ENCODE data around the gene MTF1. TPM values are rescaled to one million over a fixed set of nuclear protein-coding genes. Genes with fewer than 3 reads are reported as not detected.

The MTF1 gene
- total RNA-seq, 1 experiment from 2014 or later: 21.2 TPM

DNA sequence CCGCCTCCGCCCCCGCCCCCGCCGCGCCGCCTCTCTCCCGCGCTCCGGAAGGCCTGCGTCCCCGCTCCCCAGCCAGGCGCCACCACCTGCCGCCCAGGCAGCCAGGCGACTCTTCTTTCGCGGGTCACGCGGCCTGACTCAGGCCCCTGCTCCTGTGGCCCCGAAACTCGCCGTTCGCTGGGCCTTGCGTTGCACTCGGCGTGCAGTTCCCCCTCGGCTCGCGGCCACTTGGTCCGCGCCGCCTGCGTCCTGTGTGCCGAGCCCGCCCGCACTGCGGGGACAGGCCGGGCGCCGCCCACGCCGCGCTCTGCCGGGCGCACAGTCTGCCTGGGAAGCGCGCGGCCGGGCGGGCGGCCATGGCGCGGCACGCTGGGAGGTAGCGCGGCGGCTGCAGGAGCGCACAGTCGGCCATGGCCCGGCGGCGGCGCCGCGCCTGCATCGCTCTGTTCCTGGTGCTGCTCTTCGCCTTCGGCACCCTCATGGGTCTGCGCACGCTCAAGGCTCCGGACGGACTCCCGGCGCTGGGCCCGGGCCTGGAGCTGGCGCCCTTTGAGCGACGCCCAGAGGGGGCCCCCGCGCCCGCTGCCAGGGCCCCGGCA, 65.5 kb downstream of the MTF1 start, which contains the start of gene MANEAL:
TSS of gene MANEAL (plus strand) at position 75 of the 599 bp plus-strand sequence. CDS start at position 411, 336 bp downstream.
- H3K27ac ChIP-seq (ENCODE audit: low read depth, low read length): peak within 1 kb of the TSS; percentile 84

More for the DNA sequence above, 65.5 kb downstream of the MTF1 start, which contains the start of gene MANEAL:
- peak; percentile 94 for TF ChIP-seq ZFX (IDR thresholded peaks at IDR 0.05)
- TF ChIP-seq SRF (IDR thresholded peaks at IDR 0.05; ENCODE audit: low read depth): no peak
- no peak for TF ChIP-seq RAD21 (IDR thresholded peaks at IDR 0.05; ENCODE audit: low read depth)
- TF ChIP-seq POLR2A (IDR thresholded peaks at IDR 0.05; ENCODE audit: borderline replicate concordance, extremely low read depth, insufficient read depth, insufficient read length): no peak
- TF ChIP-seq EGR1 (IDR thresholded peaks at IDR 0.05; ENCODE audit: low read depth): peak; percentile 75
- TF ChIP-seq, protein P1, sequence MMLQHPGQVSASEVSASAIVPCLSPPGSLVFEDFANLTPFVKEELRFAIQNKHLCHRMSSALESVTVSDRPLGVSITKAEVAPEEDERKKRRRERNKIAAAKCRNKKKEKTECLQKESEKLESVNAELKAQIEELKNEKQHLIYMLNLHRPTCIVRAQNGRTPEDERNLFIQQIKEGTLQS (IDR thresholded peaks at IDR 0.05): no peak
- TF ChIP-seq, protein P2, sequence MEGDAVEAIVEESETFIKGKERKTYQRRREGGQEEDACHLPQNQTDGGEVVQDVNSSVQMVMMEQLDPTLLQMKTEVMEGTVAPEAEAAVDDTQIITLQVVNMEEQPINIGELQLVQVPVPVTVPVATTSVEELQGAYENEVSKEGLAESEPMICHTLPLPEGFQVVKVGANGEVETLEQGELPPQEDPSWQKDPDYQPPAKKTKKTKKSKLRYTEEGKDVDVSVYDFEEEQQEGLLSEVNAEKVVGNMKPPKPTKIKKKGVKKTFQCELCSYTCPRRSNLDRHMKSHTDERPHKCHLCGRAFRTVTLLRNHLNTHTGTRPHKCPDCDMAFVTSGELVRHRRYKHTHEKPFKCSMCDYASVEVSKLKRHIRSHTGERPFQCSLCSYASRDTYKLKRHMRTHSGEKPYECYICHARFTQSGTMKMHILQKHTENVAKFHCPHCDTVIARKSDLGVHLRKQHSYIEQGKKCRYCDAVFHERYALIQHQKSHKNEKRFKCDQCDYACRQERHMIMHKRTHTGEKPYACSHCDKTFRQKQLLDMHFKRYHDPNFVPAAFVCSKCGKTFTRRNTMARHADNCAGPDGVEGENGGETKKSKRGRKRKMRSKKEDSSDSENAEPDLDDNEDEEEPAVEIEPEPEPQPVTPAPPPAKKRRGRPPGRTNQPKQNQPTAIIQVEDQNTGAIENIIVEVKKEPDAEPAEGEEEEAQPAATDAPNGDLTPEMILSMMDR (IDR thresholded peaks at IDR 0.05 in 2 of 3, conservative IDR thresholded peaks at IDR 0.05 in 1 of 3; ENCODE audit: borderline replicate concordance in 1 of 3, insufficient read depth in 1 of 3, low read depth in 2 of 3, low read length in 2 of 3): no peak
- no peak for TF ChIP-seq SIN3A (IDR thresholded peaks at IDR 0.05; ENCODE audit: low read depth)
- TF ChIP-seq EZH2 (IDR thresholded peaks at IDR 0.05): no peak
- no peak for TF ChIP-seq ELF1 (IDR thresholded peaks at IDR 0.05; ENCODE audit: borderline replicate concordance, low read depth)
- no peak for TF ChIP-seq SP1 (IDR thresholded peaks at IDR 0.05; ENCODE audit: low read depth)
- no peak for TF ChIP-seq CBX3 (IDR thresholded peaks at IDR 0.05; ENCODE audit: low read depth)
- TF ChIP-seq, protein P3, sequence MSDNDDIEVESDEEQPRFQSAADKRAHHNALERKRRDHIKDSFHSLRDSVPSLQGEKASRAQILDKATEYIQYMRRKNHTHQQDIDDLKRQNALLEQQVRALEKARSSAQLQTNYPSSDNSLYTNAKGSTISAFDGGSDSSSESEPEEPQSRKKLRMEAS (IDR thresholded peaks at IDR 0.05): peak; percentile 74
- TF ChIP-seq YY1 (IDR thresholded peaks at IDR 0.05; ENCODE audit: extremely low read depth, insufficient replicate concordance, low read depth, low read length): peak; percentile 71
- TF ChIP-seq, protein P4, sequence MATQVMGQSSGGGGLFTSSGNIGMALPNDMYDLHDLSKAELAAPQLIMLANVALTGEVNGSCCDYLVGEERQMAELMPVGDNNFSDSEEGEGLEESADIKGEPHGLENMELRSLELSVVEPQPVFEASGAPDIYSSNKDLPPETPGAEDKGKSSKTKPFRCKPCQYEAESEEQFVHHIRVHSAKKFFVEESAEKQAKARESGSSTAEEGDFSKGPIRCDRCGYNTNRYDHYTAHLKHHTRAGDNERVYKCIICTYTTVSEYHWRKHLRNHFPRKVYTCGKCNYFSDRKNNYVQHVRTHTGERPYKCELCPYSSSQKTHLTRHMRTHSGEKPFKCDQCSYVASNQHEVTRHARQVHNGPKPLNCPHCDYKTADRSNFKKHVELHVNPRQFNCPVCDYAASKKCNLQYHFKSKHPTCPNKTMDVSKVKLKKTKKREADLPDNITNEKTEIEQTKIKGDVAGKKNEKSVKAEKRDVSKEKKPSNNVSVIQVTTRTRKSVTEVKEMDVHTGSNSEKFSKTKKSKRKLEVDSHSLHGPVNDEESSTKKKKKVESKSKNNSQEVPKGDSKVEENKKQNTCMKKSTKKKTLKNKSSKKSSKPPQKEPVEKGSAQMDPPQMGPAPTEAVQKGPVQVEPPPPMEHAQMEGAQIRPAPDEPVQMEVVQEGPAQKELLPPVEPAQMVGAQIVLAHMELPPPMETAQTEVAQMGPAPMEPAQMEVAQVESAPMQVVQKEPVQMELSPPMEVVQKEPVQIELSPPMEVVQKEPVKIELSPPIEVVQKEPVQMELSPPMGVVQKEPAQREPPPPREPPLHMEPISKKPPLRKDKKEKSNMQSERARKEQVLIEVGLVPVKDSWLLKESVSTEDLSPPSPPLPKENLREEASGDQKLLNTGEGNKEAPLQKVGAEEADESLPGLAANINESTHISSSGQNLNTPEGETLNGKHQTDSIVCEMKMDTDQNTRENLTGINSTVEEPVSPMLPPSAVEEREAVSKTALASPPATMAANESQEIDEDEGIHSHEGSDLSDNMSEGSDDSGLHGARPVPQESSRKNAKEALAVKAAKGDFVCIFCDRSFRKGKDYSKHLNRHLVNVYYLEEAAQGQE (IDR thresholded peaks at IDR 0.05; ENCODE audit: low read depth): no peak
- TF ChIP-seq ZNF274 (IDR thresholded peaks at IDR 0.05; ENCODE audit: low read depth, low read length): no peak
- peak; percentile 48 for TF ChIP-seq TCF7L2 (IDR thresholded peaks at IDR 0.05; ENCODE audit: borderline replicate concordance, extremely low read depth, insufficient read depth, insufficient read length)
- TF ChIP-seq POLR2AphosphoS5 (IDR thresholded peaks at IDR 0.05; ENCODE audit: low read depth, low read length): peak; percentile 59
- TF ChIP-seq, protein P5, sequence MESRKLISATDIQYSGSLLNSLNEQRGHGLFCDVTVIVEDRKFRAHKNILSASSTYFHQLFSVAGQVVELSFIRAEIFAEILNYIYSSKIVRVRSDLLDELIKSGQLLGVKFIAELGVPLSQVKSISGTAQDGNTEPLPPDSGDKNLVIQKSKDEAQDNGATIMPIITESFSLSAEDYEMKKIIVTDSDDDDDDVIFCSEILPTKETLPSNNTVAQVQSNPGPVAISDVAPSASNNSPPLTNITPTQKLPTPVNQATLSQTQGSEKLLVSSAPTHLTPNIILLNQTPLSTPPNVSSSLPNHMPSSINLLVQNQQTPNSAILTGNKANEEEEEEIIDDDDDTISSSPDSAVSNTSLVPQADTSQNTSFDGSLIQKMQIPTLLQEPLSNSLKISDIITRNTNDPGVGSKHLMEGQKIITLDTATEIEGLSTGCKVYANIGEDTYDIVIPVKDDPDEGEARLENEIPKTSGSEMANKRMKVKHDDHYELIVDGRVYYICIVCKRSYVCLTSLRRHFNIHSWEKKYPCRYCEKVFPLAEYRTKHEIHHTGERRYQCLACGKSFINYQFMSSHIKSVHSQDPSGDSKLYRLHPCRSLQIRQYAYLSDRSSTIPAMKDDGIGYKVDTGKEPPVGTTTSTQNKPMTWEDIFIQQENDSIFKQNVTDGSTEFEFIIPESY (IDR thresholded peaks at IDR 0.05; ENCODE audit: extremely low read depth, insufficient replicate concordance, low read length): no peak
- no peak for TF ChIP-seq JUND (IDR thresholded peaks at IDR 0.05)
- ATAC-seq (peak; percentile 89), DNase-seq (ENCODE audit: low read depth, low spot score) (peak; percentile 33)
- Histone ChIP-seq H3K4me3 (replicated peaks in 1 of 2; ENCODE audit: low read depth in 1 of 2, low read length in 2 of 2) (peak within 1 kb of the TSS; percentile 63 to 76), H3K4me2 (ENCODE audit: low read length) (peak within 1 kb of the TSS; percentile 91), H3K79me2 (ENCODE audit: insufficient read depth, low read length) (peaks cover 15% of the 10 kb centered on the region), H4K20me1 (ENCODE audit: insufficient read depth) (no peaks in the 10 kb centered on the region), H3K9me3 (ENCODE audit: control insufficient read depth in 1 of 2, insufficient read depth in 1 of 2, low read depth in 1 of 2, low read length in 2 of 2) (no peaks in the 10 kb centered on the region), H3K9me2 (ENCODE audit: insufficient read depth) (no peaks in the 10 kb centered on the region), H3K27me3 (ENCODE audit: insufficient read depth, low read length) (no peaks in the 10 kb centered on the region), H2AFZ (ENCODE audit: low read depth, low read length, poor library complexity, severe bottlenecking) (no peak within 1 kb of the TSS), H3K4me1 (ENCODE audit: control insufficient read depth in 1 of 2, insufficient read depth in 2 of 2, low read length in 2 of 2) (peaks cover 10 to 17% of the 10 kb centered on the region in 2 experiments; a peak in 3 of 4 replicates), H3K9ac (ENCODE audit: low read length) (peak within 1 kb of the TSS; percentile 70), H3K36me3 (ENCODE audit: control insufficient read depth in 1 of 2, insufficient read depth in 2 of 2, low read length in 2 of 2) (peaks cover 2 to 4% of the 10 kb centered on the region in 2 experiments; a peak in 2 of 4 replicates)
- RAD21 ChIA-PET (ENCODE audit: low non-redundant PET in 1 of 2, low total read pairs in 2 of 2, uncharacterized antibody in 2 of 2, unreplicated experiment in 2 of 2): no interaction called here
- intact Hi-C loops (cut with micrococcal nuclease): loop anchor here (5.0 kb wide), 1 partner anchor 102 kb away; the partner anchor contains the start of gene CDCA8
- BruUV-seq (replicated peaks): no TSS peak
- POLR2A ChIA-PET: interaction anchor here (1.1 kb wide), 1 partner anchor 14 kb away, joined by 4 read pairs; the partner anchor contains the start of genes C1orf122 and YRDC
- CTCF ChIA-PET: no interaction called here
